Measurements from ENCODE around the gene KIF18A.

- TF ChIP-seq POLR2AphosphoS5 (IDR thresholded peaks at IDR 0.05; ENCODE audit: low read depth, low read length) (no peak), TAF1 (IDR thresholded peaks at IDR 0.05; ENCODE audit: borderline replicate concordance, low read depth, low read length) (no peak)
Observed at GRCh38 chr11:28009996-28010395, 98.0 kb downstream of the KIF18A start.
